Sciatic nerve (tissue), 2 donors: ENCODE measurements around the gene KDM4B. TPM values are rescaled to one million over a fixed set of nuclear protein-coding genes. Genes with fewer than 3 reads are reported as not detected.

Experiments used
- ATAC-seq: fragments of 200-7000 bp; cut with Tn5 transposase; one replicate; pipeline ENCODE4 v1.9.1; 2020; ENCODE audit warnings: mild to moderate bottlenecking, moderate library complexity
- DNase-seq: peaks from one replicate; pipeline ENCODE4 v3.0.0-alpha.2; 2020; ENCODE audit warnings: low spot score
- intact Hi-C: fragments of 100-400 bp; cut with DNase I; formaldehyde crosslinking; loops from one replicate; pipeline ENCODE4 v1.14.2; 2022
- total RNA-seq: library from RNA; stranded (reverse); fragmentation: NEBNext Ultra II Directional; extraction: Animal tissue kit (Norgen Biotek cat#: 25700); gene quantifications from one replicate; pipeline ENCODE4 v1.2.1, GENCODE V29; 2021
- donor health status: DM: no; HTN: no; CAD: no.
- donor health status: DM: no; HTN: no; CAD: no.

Gene KDM4B
- total RNA-seq, 1 donor from 2014 or later, result 60.1 TPM

GRCh38 chr19:5002143-5002542, 33.2 kb downstream of the KDM4B start:
- DNase-seq, result no peak
- intact Hi-C loops, result no loop called here
- no peak for ATAC-seq

- intact Hi-C loops, result no loop called here
- no peak for DNase-seq
- no peak for ATAC-seq
These were observed 34.9 kb downstream of the KDM4B start for GRCh38 chr19:5003781-5004180.

- intact Hi-C loops, result no loop called here
- ATAC-seq, result no peak
- DNase-seq, result no peak
These were observed 36.2 kb downstream of the KDM4B start for GRCh38 chr19:5005096-5005495.

- DNase-seq (no peak), ATAC-seq (no peak)
- intact Hi-C loops, result no loop called here
These were observed 37.3 kb downstream of the KDM4B start for GRCh38 chr19:5006201-5006600.

GRCh38 chr19:5006821-5007220, 37.9 kb downstream of the KDM4B start:
- intact Hi-C loops, result no loop called here
- DNase-seq (no peak), ATAC-seq (no peak)

GRCh38 chr19:5011476-5012238, 42.7 kb downstream of the KDM4B start:
- no peak for DNase-seq
- intact Hi-C loops, result loop anchor here (10.0 kb wide), 1 partner anchor 477 kb away; the partner anchor contains the start of gene PLIN5
- ATAC-seq, result peak; percentile 76

- no peak for DNase-seq
- ATAC-seq, result peak; percentile 29
- intact Hi-C loops, result loop anchor here (10.0 kb wide), 1 partner anchor 478 kb away; the partner anchor contains the start of gene PLIN5
These were observed 44.0 kb downstream of the KDM4B start for GRCh38 chr19:5012688-5013457.

GRCh38 chr19:5013761-5014160, 44.8 kb downstream of the KDM4B start:
- DNase-seq (no peak), ATAC-seq (peak; percentile 45)
- intact Hi-C loops, result loop anchor here (10.0 kb wide), 1 partner anchor 479 kb away; the partner anchor contains the start of gene PLIN5

GRCh38 chr19:5014941-5015340, 46.0 kb downstream of the KDM4B start:
- intact Hi-C loops, result loop anchor here (10.0 kb wide), 1 partner anchor 480 kb away; the partner anchor contains the start of gene PLIN5
- no peak for ATAC-seq
- no peak for DNase-seq

- no peak for DNase-seq
- intact Hi-C loops, result loop anchor here (10.0 kb wide), 1 partner anchor 481 kb away; the partner anchor contains the start of gene PLIN5
- ATAC-seq, result no peak
These were observed 47.4 kb downstream of the KDM4B start for GRCh38 chr19:5016268-5016667.

- DNase-seq (no peak), ATAC-seq (no peak)
- intact Hi-C loops, result loop anchor here (10.0 kb wide), 1 partner anchor 482 kb away; the partner anchor contains the start of gene PLIN5
These were observed 47.9 kb downstream of the KDM4B start for GRCh38 chr19:5016781-5017180.

GRCh38 chr19:5017235-5017634, 48.3 kb downstream of the KDM4B start:
- intact Hi-C loops, result loop anchor here (10.0 kb wide), 1 partner anchor 482 kb away; the partner anchor contains the start of gene PLIN5
- DNase-seq (no peak), ATAC-seq (no peak)

- DNase-seq (no peak), ATAC-seq (peak; percentile 75)
- intact Hi-C loops, result loop anchor here (10.0 kb wide), 1 partner anchor 484 kb away; the partner anchor contains the start of gene PLIN5
These were observed 49.5 kb downstream of the KDM4B start for GRCh38 chr19:5018224-5019015.

GRCh38 chr19:5020368-5020767, 51.5 kb downstream of the KDM4B start:
- no peak for ATAC-seq
- DNase-seq, result no peak
- intact Hi-C loops, result loop anchor here (10.0 kb wide), 1 partner anchor 46 kb away; no protein-coding TSS in a partner anchor

GRCh38 chr19:5021046-5021445, 52.1 kb downstream of the KDM4B start:
- intact Hi-C loops, result loop anchor here (10.0 kb wide), 1 partner anchor 46 kb away; no protein-coding TSS in a partner anchor
- ATAC-seq, result no peak

GRCh38 chr19:5022066-5022860, 53.4 kb downstream of the KDM4B start:
- DNase-seq, result no peak
- ATAC-seq, result no peak
- intact Hi-C loops, result loop anchor here (10.0 kb wide), 1 partner anchor 47 kb away; no protein-coding TSS in a partner anchor

More at GRCh38 chr19:5021046-5021445, 52.1 kb downstream of the KDM4B start:
- DNase-seq, result no peak

GRCh38 chr19:5023128-5023571, 54.2 kb downstream of the KDM4B start:
- ATAC-seq, result no peak
- no peak for DNase-seq
- intact Hi-C loops, result loop anchor here (10.0 kb wide), 1 partner anchor 48 kb away; no protein-coding TSS in a partner anchor

GRCh38 chr19:5024282-5024681, 55.4 kb downstream of the KDM4B start:
- intact Hi-C loops, result loop anchor here (10.0 kb wide), 1 partner anchor 49 kb away; no protein-coding TSS in a partner anchor
- DNase-seq (no peak), ATAC-seq (peak; percentile 20)
